GM12878 (cell line): ENCODE measurements around the gene TBATA.

Source experiments
- BHLHE40 ChIP-seq, 2 experiments: fragments of 450-650 bp in 1 of 2; IDR thresholded peaks; 2 replicates each; pipeline ENCODE4 v1.6.1; 2011 to 2017; ENCODE audit warnings: low read depth in 2 of 2, borderline replicate concordance in 1 of 2, improper control_type of control experiment in 1 of 2, low read length in 1 of 2, mild to moderate bottlenecking in 1 of 2
- CBX3 ChIP-seq: fragments of 200-600 bp; sonication (generic); IDR thresholded peaks from 2 replicates; pipeline ENCODE4 v1.6.1; 2016; ENCODE audit warnings: low read depth, borderline replicate concordance
- EP300 ChIP-seq, 2 experiments: fragments of 150-350 bp in 1 of 2; IDR thresholded peaks; 2 replicates each; pipeline ENCODE4 v1.6.1; 2011 to 2012; ENCODE audit warnings: low read depth in 2 of 2, low read length in 2 of 2, borderline replicate concordance in 1 of 2, improper control_type of control experiment in 1 of 2, inconsistent platforms in 1 of 2; ENCODE audit not compliant: control insufficient read depth in 1 of 2
- SIX5 ChIP-seq: IDR thresholded peaks from 2 replicates; pipeline ENCODE4 v1.6.1; 2011; ENCODE audit warnings: mild to moderate bottlenecking, low read depth, low read length, moderate library complexity; ENCODE audit not compliant: severe bottlenecking
- SREBF2 ChIP-seq: IDR thresholded peaks from 2 replicates; pipeline ENCODE4 v1.6.1; 2012; ENCODE audit warnings: mild to moderate bottlenecking, low read length

DNA sequence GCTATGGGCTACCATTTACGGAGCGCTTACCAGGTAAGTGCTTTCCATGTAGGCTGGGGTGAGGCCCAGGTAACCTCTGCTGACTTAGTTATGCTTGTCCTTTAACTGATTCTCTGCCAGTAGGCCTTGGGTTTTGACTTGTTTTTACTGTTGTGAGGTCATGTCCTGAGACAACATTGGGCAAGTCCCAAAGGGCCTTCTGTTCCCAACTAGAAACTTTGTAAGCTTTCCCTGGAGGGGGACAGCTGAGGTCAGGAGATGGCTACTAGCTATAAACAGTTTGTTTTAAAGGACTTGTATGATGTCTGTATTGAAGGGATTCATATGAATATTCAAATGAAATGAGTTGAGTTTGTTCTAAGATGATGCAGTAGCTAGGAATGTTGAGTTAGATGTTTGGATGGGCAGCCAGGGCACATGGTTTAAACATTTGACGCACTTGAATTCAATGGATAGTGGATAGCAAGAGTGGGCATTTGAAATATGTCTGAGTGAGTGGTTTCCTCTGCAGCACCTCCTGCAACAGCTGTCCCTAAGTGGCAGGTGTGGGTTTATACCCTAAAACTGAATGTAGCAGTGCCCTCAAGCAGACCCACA lies 20.5 kb upstream of the TBATA start:
- TF ChIP-seq CBX3: no peak
- TF ChIP-seq BHLHE40 (IDR thresholded peaks at IDR 0.05; ENCODE audit: borderline replicate concordance in 1 of 2, low read depth in 2 of 2, low read length in 1 of 2): no peak
- no peak for TF ChIP-seq SREBF2
- no peak for TF ChIP-seq EP300 (IDR thresholded peaks at IDR 0.05; ENCODE audit: borderline replicate concordance in 1 of 2, control insufficient read depth in 1 of 2, low read depth in 2 of 2, low read length in 2 of 2)
- TF ChIP-seq SIX5: no peak
